H1 (cell line): ENCODE data around the gene BICDL1. TPM values are rescaled to one million over a fixed set of nuclear protein-coding genes. Genes with fewer than 3 reads are reported as not detected.

Experiments
- CTCF ChIA-PET: fragments of 300-600 bp; sonication (Branson Sonifier 250); formaldehyde crosslinking; loops from one replicate; lab custom pipeline; 2021; ENCODE audit not compliant: partially characterized antibody; lab: Charles Lee
- POLR2A ChIA-PET: fragments of 300-600 bp; sonication (Branson Sonifier 250); formaldehyde crosslinking; loops from one replicate; lab custom pipeline; 2021; ENCODE audit warnings: inconsistent platforms; ENCODE audit not compliant: partially characterized antibody; lab: Charles Lee
- DNase-seq, 2 experiments: peaks; one replicate each; pipeline versions ENCODE4 v3.0.0 to v3.0.0-alpha.2; 2010 to 2022; ENCODE audit warnings: low spot score in 2 of 2, low read depth in 1 of 2, mixed read lengths in 1 of 2
- FAIRE-seq: peaks from 2 replicates; lab custom pipeline; 2011; peaks lifted over from hg19 to GRCh38; lab: Jason Lieb, UNC
- H2AFZ ChIP-seq: 2 replicates; pipeline ENCODE4 v1.8.1; 2012; ENCODE audit warnings: low read length, inconsistent platforms
- H2AK5ac ChIP-seq: 2 replicates; pipeline ENCODE4 v1.6.1; 2013; ENCODE audit warnings: low read depth, low read length
- H2BK120ac ChIP-seq: replicated peaks from 2 replicates; pipeline ENCODE3; 2013; ENCODE audit warnings: low read depth, low read length, inconsistent platforms
- H2BK12ac ChIP-seq: 2 replicates; pipeline ENCODE4 v1.6.1; 2013; ENCODE audit warnings: low read depth, low read length
- H2BK15ac ChIP-seq: 2 replicates; pipeline ENCODE4 v1.6.1; 2013; ENCODE audit warnings: low read length
- H2BK20ac ChIP-seq: 2 replicates; pipeline ENCODE4 v1.6.1; 2013; ENCODE audit warnings: low read length
- H2BK5ac ChIP-seq: 2 replicates; pipeline ENCODE4 v1.6.1; 2013; ENCODE audit warnings: low read depth, low read length
- H3K14ac ChIP-seq: 2 replicates; pipeline ENCODE4 v1.6.1; 2013; ENCODE audit warnings: inconsistent platforms; ENCODE audit not compliant: insufficient read length
- H3K18ac ChIP-seq: 2 replicates; pipeline ENCODE4 v1.6.1; 2013; ENCODE audit warnings: low read length; ENCODE audit errors: extremely low read depth
- H3K23ac ChIP-seq: 2 replicates; pipeline ENCODE4 v1.6.1; 2013; ENCODE audit warnings: inconsistent platforms; ENCODE audit not compliant: insufficient read length
- H3K23me2 ChIP-seq: 2 replicates; pipeline ENCODE4 v1.6.1; 2013; ENCODE audit warnings: low read depth, low read length
- H3K27ac ChIP-seq: 2 replicates; pipeline ENCODE4 v1.6.1; 2011; ENCODE audit warnings: low read depth, low read length, inconsistent platforms
- H3K27me3 ChIP-seq, 4 experiments: replicated peaks in 1 of 4; 1 replicate in 1 of 4; 2 replicates in 3 of 4; pipeline versions ENCODE4 v1.6.1 to v1.8.1; 2011 to 2013; ENCODE audit warnings: low read length in 3 of 4, mild to moderate bottlenecking in 3 of 4, inconsistent platforms in 2 of 4, mixed read lengths in 2 of 4, moderate library complexity in 1 of 4; ENCODE audit not compliant: control insufficient read depth in 3 of 4, insufficient read depth in 3 of 4; ENCODE audit errors: extremely low read depth in 1 of 4
- H3K36me3 ChIP-seq, 4 experiments: 2 replicates each; pipeline versions ENCODE4 v1.6.1 to v1.8.1; 2011 to 2013; ENCODE audit warnings: mild to moderate bottlenecking in 4 of 4, low read length in 3 of 4, moderate library complexity in 2 of 4, control low read depth in 1 of 4, inconsistent platforms in 1 of 4; ENCODE audit not compliant: insufficient read depth in 4 of 4, control insufficient read depth in 2 of 4
- H3K4ac ChIP-seq: replicated peaks from 2 replicates; pipeline ENCODE3; 2013; ENCODE audit warnings: low read length, low read depth, mixed read lengths, inconsistent platforms; ENCODE audit not compliant: insufficient read length
- H3K4me1 ChIP-seq, 4 experiments: replicated peaks in 1 of 4; 1 replicate in 1 of 4; 2 replicates in 3 of 4; pipeline versions ENCODE4 v1.6.1 to v1.8.1; 2011 to 2013; ENCODE audit warnings: low read length in 3 of 4, inconsistent platforms in 2 of 4, mixed read lengths in 1 of 4; ENCODE audit not compliant: insufficient read depth in 4 of 4, control insufficient read depth in 3 of 4
- H3K4me2 ChIP-seq, 2 experiments: 2 replicates each; pipeline versions ENCODE4 v1.6.1 to v1.8.1; 2011 to 2013; ENCODE audit warnings: low read depth in 2 of 2, low read length in 2 of 2, control low read depth in 1 of 2, inconsistent platforms in 1 of 2, mild to moderate bottlenecking in 1 of 2; ENCODE audit not compliant: insufficient read depth in 1 of 2
- H3K4me3 ChIP-seq, 4 experiments: fragments of 200-600, 300-600 bp in 1 of 4; sonication (generic), shearing (Covaris generic), sonication (Bioruptor Twin) in 1 of 4; 2 replicates each; pipeline versions ENCODE4 v1.5.1 to v1.8.1; 2011 to 2016; ENCODE audit warnings: low read length in 4 of 4, low read depth in 3 of 4, control low read depth in 2 of 4, inconsistent platforms in 2 of 4, mild to moderate bottlenecking in 2 of 4, mixed read lengths in 1 of 4, moderate library complexity in 1 of 4; ENCODE audit not compliant: insufficient read depth in 2 of 4; ENCODE audit errors: extremely low read depth in 1 of 4
- H3K56ac ChIP-seq: replicated peaks from 2 replicates; pipeline ENCODE3; 2013; ENCODE audit warnings: low read depth, mild to moderate bottlenecking, mixed read lengths, low read length, inconsistent platforms; ENCODE audit not compliant: insufficient read length
- H3K79me1 ChIP-seq: 2 replicates; pipeline ENCODE4 v1.6.1; 2013; ENCODE audit warnings: low read depth, low read length, control low read depth
- H3K79me2 ChIP-seq, 2 experiments: 2 replicates each; pipeline versions ENCODE4 v1.6.1 to v1.8.1; 2012 to 2013; ENCODE audit warnings: low read length in 2 of 2, mild to moderate bottlenecking in 2 of 2, inconsistent platforms in 1 of 2; ENCODE audit not compliant: insufficient read depth in 2 of 2, control insufficient read depth in 1 of 2
- H3K9ac ChIP-seq, 4 experiments: replicated peaks in 1 of 4; 1 replicate in 1 of 4; 2 replicates in 3 of 4; pipeline versions ENCODE4 v1.6.1 to v1.8.1; 2011 to 2013; ENCODE audit warnings: low read depth in 3 of 4, low read length in 3 of 4, control low read depth in 2 of 4, mild to moderate bottlenecking in 2 of 4, moderate library complexity in 2 of 4, inconsistent platforms in 1 of 4; ENCODE audit errors: extremely low read depth in 1 of 4
- H3K9me3 ChIP-seq, 2 experiments: 2 replicates each; pipeline versions ENCODE4 v1.6.1 to v1.8.1; 2012 to 2013; ENCODE audit warnings: mild to moderate bottlenecking in 2 of 2, moderate library complexity in 2 of 2, control low read depth in 1 of 2, inconsistent platforms in 1 of 2, low read depth in 1 of 2, low read length in 1 of 2, mixed read lengths in 1 of 2; ENCODE audit not compliant: insufficient read depth in 2 of 2
- H4K20me1 ChIP-seq, 2 experiments: replicated peaks in 1 of 2; 2 replicates each; pipeline versions ENCODE3 to v1.8.1; 2011 to 2013; ENCODE audit warnings: inconsistent platforms in 2 of 2, low read length in 2 of 2, mild to moderate bottlenecking in 1 of 2; ENCODE audit not compliant: insufficient read depth in 2 of 2, control insufficient read depth in 1 of 2
- H4K5ac ChIP-seq: 2 replicates; pipeline ENCODE4 v1.6.1; 2013; ENCODE audit warnings: low read length, low read depth, mixed read lengths, inconsistent platforms; ENCODE audit not compliant: insufficient read length
- H4K8ac ChIP-seq: 2 replicates; pipeline ENCODE4 v1.8.0; 2013; ENCODE audit warnings: mild to moderate bottlenecking, moderate library complexity, low read length, inconsistent platforms; ENCODE audit not compliant: insufficient read depth; ENCODE audit errors: extremely low read depth
- H4K91ac ChIP-seq: replicated peaks from 2 replicates; pipeline ENCODE3; 2013; ENCODE audit warnings: low read length, mixed read lengths, inconsistent platforms; ENCODE audit not compliant: insufficient read length
- BRCA1 ChIP-seq: IDR thresholded peaks from 2 replicates; pipeline ENCODE4 v1.6.1; 2012; ENCODE audit warnings: low read depth, low read length, improper control_type of control experiment
- HDAC2 ChIP-seq, 2 experiments: fragments of 300-600 bp in 1 of 2; sonication (generic) in 1 of 2; IDR thresholded peaks; 2 replicates each; pipeline ENCODE4 v1.6.1; 2011 to 2012; ENCODE audit warnings: low read depth in 2 of 2, low read length in 2 of 2, mild to moderate bottlenecking in 2 of 2, moderate library complexity in 2 of 2, borderline replicate concordance in 1 of 2, inconsistent platforms in 1 of 2
- JUN ChIP-seq: IDR thresholded peaks from 2 replicates; pipeline ENCODE4 v1.6.1; 2011; ENCODE audit warnings: low read depth, mild to moderate bottlenecking, improper control_type of control experiment, low read length
- MAFK ChIP-seq: IDR thresholded peaks from 2 replicates; pipeline ENCODE4 v1.6.1; 2012; ENCODE audit warnings: low read depth, mild to moderate bottlenecking, improper control_type of control experiment, low read length
- MAX ChIP-seq: IDR thresholded peaks from 2 replicates; pipeline ENCODE4 v1.6.1; 2012; ENCODE audit warnings: inconsistent platforms
- SAP30 ChIP-seq: fragments of 300-600 bp; sonication (generic); IDR thresholded peaks from 2 replicates; pipeline ENCODE4 v1.7.1; 2012; ENCODE audit warnings: low read length, moderate library complexity, mild to moderate bottlenecking, inconsistent platforms; ENCODE audit not compliant: insufficient read depth, insufficient replicate concordance
- SIRT6 ChIP-seq: IDR thresholded peaks from one replicate; pipeline ENCODE4 v1.7.1; 2012; ENCODE audit warnings: low read length, inconsistent platforms
- SP4 ChIP-seq: IDR thresholded peaks from 2 replicates; pipeline ENCODE4 v1.6.1; 2012; ENCODE audit warnings: low read length, inconsistent platforms
- USF2 ChIP-seq: IDR thresholded peaks from 2 replicates; pipeline ENCODE4 v1.6.1; 2011; ENCODE audit warnings: low read length, improper control_type of control experiment
- WGBS, 2 experiments: shearing (Covaris generic) in 1 of 2; methylation state at CpG; one replicate each; pipeline versions ENCODE4 v1.1.6 to v1.1.7; 2013 to 2015; ENCODE audit warnings: low lambda C conversion rate in 2 of 2, mixed read lengths in 2 of 2, inconsistent platforms in 1 of 2, low coverage in 1 of 2, missing lambda C conversion rate in 1 of 2; ENCODE audit not compliant: insufficient replicate concordance in 2 of 2, insufficient coverage in 1 of 2, insufficient read length in 1 of 2; ENCODE audit errors: extremely low coverage in 1 of 2, missing lambda C conversion rate in 1 of 2; 5-methylcytosine and 5-hydroxymethylcytosine counted together
- polyA plus RNA-seq, 7 experiments: library from polyadenylated mRNA; depleted of rRNA in 3 of 7; stranded (reverse) in 5 of 7; unstranded in 2 of 7; fragments of >200 nt in 5 of 7; fragments of 200-250 nt in 2 of 7; gene quantifications; 1 replicate in 5 of 7; 2 replicates in 1 of 7; 4 replicates in 1 of 7; pipeline versions ENCODE4 v1.2.1 to v1.2.3, GENCODE V29; 2011 to 2013; ENCODE audit warnings: missing spikeins in 2 of 7, mixed read lengths in 2 of 7
- total RNA-seq: library from RNA; stranded (reverse); fragmentation: NEBNext Ultra II Directional; extraction: Animal tissue kit (Norgen Biotek cat#: 25700); gene quantifications from 2 replicates; pipeline ENCODE4 v1.2.1, GENCODE V29; 2021

The BICDL1 gene
- total and polyA plus RNA-seq, 2 of the 8 experiments (the other 6 are each of a cell fraction or from before 2014, with no cell fraction given), result 17.2 to 25.9 TPM

GRCh38 chr12:120024193-120024592, 35.2 kb downstream of the BICDL1 start:
- no peaks in the 10 kb centered on the region for H3K9me3 ChIP-seq
- TF ChIP-seq SP4 (no peak), BRCA1 (no peak), USF2 (no peak), JUN (no peak), MAFK (no peak), SAP30 (no peak), SIRT6 (no peak), HDAC2 (IDR thresholded peaks at IDR 0.05; ENCODE audit: borderline replicate concordance in 1 of 2, low read depth in 2 of 2, low read length in 2 of 2) (no peak), MAX (no peak)

More at GRCh38 chr12:120024193-120024592, 35.2 kb downstream of the BICDL1 start:
- Histone ChIP-seq H3K23ac (no peak overlapping the region), H2AK5ac (no peak overlapping the region), H3K4me1 (no peaks in the 10 kb centered on the region), H2AFZ (no peak overlapping the region), H3K4ac (no peak overlapping the region), H2BK120ac (no peak overlapping the region), H4K5ac (no peak overlapping the region), H3K27ac (no peak overlapping the region), H3K36me3 (no peaks in the 10 kb centered on the region), H4K91ac (no peak overlapping the region), H3K18ac (no peak overlapping the region), H3K56ac (no peak overlapping the region), H3K9ac (no peak overlapping the region), H3K4me3 (no peak overlapping the region), H4K20me1 (no peaks in the 10 kb centered on the region), H3K14ac (no peak overlapping the region), H3K79me1 (no peaks in the 10 kb centered on the region), H2BK20ac (no peak overlapping the region), H3K23me2 (no peaks in the 10 kb centered on the region), H3K4me2 (no peak overlapping the region), H4K8ac (no peak overlapping the region), H2BK5ac (no peak overlapping the region), H2BK12ac (no peak overlapping the region), H3K79me2 (no peaks in the 10 kb centered on the region), H3K27me3 (no peaks in the 10 kb centered on the region), H2BK15ac (no peak overlapping the region)
- ChIA-PET CTCF (interaction anchor here (1.2 kb wide), 1 partner anchor 35 kb away, joined by 3 read pairs; the partner anchor contains the start of gene BICDL1), POLR2A (no interaction called here)
- DNase-seq (no peak), FAIRE-seq (no peak)
- 92% methylated on average over 2 of the region's 2 CpGs; no CpG with 5 or more reads in 1 of the 2 experiments for WGBS, 2 experiments
